ENCODE measurements around the gene MAMSTR.

DNA sequence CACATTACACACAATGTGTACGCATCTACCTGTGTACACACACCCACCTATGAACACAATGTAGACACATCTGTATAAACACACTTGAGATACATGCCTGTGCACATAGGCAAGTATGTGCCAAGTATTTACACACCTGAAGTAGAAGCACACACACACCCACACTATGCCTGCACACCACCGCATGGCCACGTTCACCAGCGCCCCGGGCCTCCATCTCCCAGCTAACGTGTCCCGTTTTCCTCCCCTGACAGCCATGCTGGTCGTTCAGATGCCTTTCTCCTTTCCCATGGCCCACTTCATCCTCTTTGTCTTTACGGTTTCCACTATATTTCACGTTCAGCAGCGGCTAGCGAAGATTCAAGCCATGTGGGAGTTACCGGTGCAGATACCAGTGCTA lies 16.8 kb downstream of the MAMSTR start:
- no peak for TF ChIP-seq POLR2A (IDR thresholded peaks at IDR 0.05; ENCODE audit: low read length)
- TF ChIP-seq GATA1 (IDR thresholded peaks at IDR 0.05; ENCODE audit: low read depth, low read length): no peak

Data from erythroblast (primary cell).